H9 (cell line): ENCODE data around the gene S1PR3. TPM values are rescaled to one million over a fixed set of nuclear protein-coding genes. Genes with fewer than 3 reads are reported as not detected.

Experiments
- DNase-seq: peaks from one replicate; pipeline ENCODE4 v3.0.0-alpha.2; 2017
- H2AFZ ChIP-seq: one replicate; pipeline ENCODE4 v1.6.1; 2013; ENCODE audit warnings: mild to moderate bottlenecking, low read length, control low read depth, moderate library complexity
- H2AK5ac ChIP-seq: 2 replicates; pipeline ENCODE4 v1.6.1; 2013; ENCODE audit warnings: low read length, control low read depth, mixed read lengths; ENCODE audit not compliant: insufficient read length
- H2BK120ac ChIP-seq: one replicate; pipeline ENCODE4 v1.6.1; 2013; ENCODE audit warnings: low read depth, mild to moderate bottlenecking, low read length, control low read depth, inconsistent platforms; ENCODE audit not compliant: poor library complexity, severe bottlenecking
- H2BK12ac ChIP-seq: 2 replicates; pipeline ENCODE4 v1.6.1; 2013; ENCODE audit warnings: low read length, control low read depth, mixed read lengths, low read depth; ENCODE audit not compliant: insufficient read length
- H2BK15ac ChIP-seq: 2 replicates; pipeline ENCODE4 v1.6.1; 2013; ENCODE audit warnings: low read depth, low read length, control low read depth
- H2BK20ac ChIP-seq: one replicate; pipeline ENCODE4 v1.6.1; 2013; ENCODE audit warnings: low read depth, mild to moderate bottlenecking, low read length, control low read depth, inconsistent platforms; ENCODE audit not compliant: poor library complexity, severe bottlenecking
- H2BK5ac ChIP-seq: 2 replicates; pipeline ENCODE4 v1.6.1; 2013; ENCODE audit warnings: low read length, control low read depth, mixed read lengths; ENCODE audit not compliant: insufficient read length
- H3K14ac ChIP-seq: 2 replicates; pipeline ENCODE4 v1.6.1; 2013; ENCODE audit warnings: low read length, control low read depth; ENCODE audit not compliant: insufficient read depth
- H3K18ac ChIP-seq: 2 replicates; pipeline ENCODE4 v1.6.1; 2013; ENCODE audit warnings: low read depth, mild to moderate bottlenecking, mixed read lengths, low read length, control low read depth; ENCODE audit not compliant: insufficient read length
- H3K23ac ChIP-seq: 2 replicates; pipeline ENCODE4 v1.6.1; 2013; ENCODE audit warnings: low read length, control low read depth, mixed read lengths, low read depth; ENCODE audit not compliant: insufficient read length
- H3K23me2 ChIP-seq: 2 replicates; pipeline ENCODE4 v1.6.1; 2013; ENCODE audit warnings: low read depth, mild to moderate bottlenecking, mixed read lengths, low read length, control low read depth; ENCODE audit not compliant: insufficient read length, poor library complexity, severe bottlenecking
- H3K27ac ChIP-seq: 2 replicates; pipeline ENCODE4 v1.5.1; 2013; ENCODE audit warnings: low read length, control low read depth, mixed read lengths, low read depth; ENCODE audit not compliant: insufficient read length
- H3K27me3 ChIP-seq: 2 replicates; pipeline ENCODE4 v1.6.1; 2013; ENCODE audit warnings: low read length, control low read depth, inconsistent platforms; ENCODE audit not compliant: insufficient read depth
- H3K4ac ChIP-seq: 2 replicates; pipeline ENCODE4 v1.6.1; 2013; ENCODE audit warnings: low read depth, mild to moderate bottlenecking, control low read depth, inconsistent platforms, low read length, moderate library complexity
- H3K4me1 ChIP-seq: 2 replicates; pipeline ENCODE4 v1.6.1; 2013; ENCODE audit warnings: low read length, control low read depth, inconsistent platforms; ENCODE audit not compliant: insufficient read depth
- H3K4me2 ChIP-seq: 2 replicates; pipeline ENCODE4 v1.6.1; 2013; ENCODE audit warnings: low read length, control low read depth, mixed read lengths; ENCODE audit not compliant: insufficient read length, insufficient read depth
- H3K56ac ChIP-seq: 2 replicates; pipeline ENCODE4 v1.6.1; 2013; ENCODE audit warnings: low read depth, mild to moderate bottlenecking, mixed read lengths, low read length, control low read depth; ENCODE audit not compliant: insufficient read length
- H3K79me1 ChIP-seq: 2 replicates; pipeline ENCODE4 v1.6.1; 2013; ENCODE audit warnings: low read depth, mild to moderate bottlenecking, moderate library complexity, low read length, control low read depth, inconsistent platforms; ENCODE audit not compliant: insufficient read depth, poor library complexity, severe bottlenecking
- H3K79me2 ChIP-seq: 2 replicates; pipeline ENCODE4 v1.6.1; 2013; ENCODE audit warnings: low read length, control low read depth, inconsistent platforms; ENCODE audit not compliant: insufficient read depth
- H3K9ac ChIP-seq: 2 replicates; pipeline ENCODE4 v1.6.1; 2013; ENCODE audit warnings: low read length, control low read depth, mixed read lengths; ENCODE audit not compliant: insufficient read length; ENCODE audit errors: extremely low read depth
- H3K9me3 ChIP-seq: one replicate; pipeline ENCODE4 v1.6.1; 2013; ENCODE audit warnings: low read depth, low read length, inconsistent platforms; ENCODE audit not compliant: control insufficient read depth
- H3T11ph ChIP-seq: one replicate; pipeline ENCODE4 v1.6.1; 2013; ENCODE audit warnings: mild to moderate bottlenecking, low read length, control low read depth, inconsistent platforms
- H4K20me1 ChIP-seq: one replicate; pipeline ENCODE4 v1.6.1; 2013; ENCODE audit not compliant: control insufficient read depth, insufficient read length, insufficient read depth
- H4K5ac ChIP-seq: 2 replicates; pipeline ENCODE4 v1.6.1; 2013; ENCODE audit warnings: low read depth, mild to moderate bottlenecking, mixed read lengths, low read length, control low read depth; ENCODE audit not compliant: insufficient read length
- H4K8ac ChIP-seq: replicated peaks from 2 replicates; pipeline ENCODE4 v1.6.1; 2013; ENCODE audit warnings: low read length, control low read depth, mixed read lengths, low read depth; ENCODE audit not compliant: insufficient read length
- H4K91ac ChIP-seq: 2 replicates; pipeline ENCODE4 v1.6.1; 2013; ENCODE audit warnings: low read depth, mild to moderate bottlenecking, moderate library complexity, mixed read lengths, low read length, control low read depth; ENCODE audit not compliant: insufficient read length
- H3K27ac Mint-ChIP-seq, 3 experiments: 2 replicates in 2 of 3; 3 replicates in 1 of 3; pipeline ENCODE4 v1.8.0; 2020 to 2021; ENCODE audit warnings: mixed read lengths in 3 of 3, mild to moderate bottlenecking in 1 of 3, moderate library complexity in 1 of 3
- H3K27me3 Mint-ChIP-seq: 2 replicates; pipeline ENCODE4 v1.8.0; 2021; ENCODE audit warnings: low read depth, mild to moderate bottlenecking, moderate library complexity, mixed read lengths
- H3K36me3 Mint-ChIP-seq, 3 experiments: 2 replicates in 2 of 3; 3 replicates in 1 of 3; pipeline ENCODE4 v1.8.0; 2020 to 2021; ENCODE audit warnings: low read depth in 3 of 3, mixed read lengths in 3 of 3; ENCODE audit not compliant: insufficient read depth in 1 of 3
- H3K4me1 Mint-ChIP-seq, 2 experiments: 2 replicates each; pipeline ENCODE4 v1.8.0; 2020; ENCODE audit warnings: mixed read lengths in 2 of 2
- H3K4me3 Mint-ChIP-seq, 2 experiments: 2 replicates in 1 of 2; 3 replicates in 1 of 2; pipeline ENCODE4 v1.8.0; 2020 to 2021; ENCODE audit warnings: mild to moderate bottlenecking in 2 of 2, mixed read lengths in 2 of 2, moderate library complexity in 1 of 2
- H3K9me3 Mint-ChIP-seq, 2 experiments: 2 replicates in 1 of 2; 3 replicates in 1 of 2; pipeline ENCODE4 v1.8.0; 2020; ENCODE audit warnings: mild to moderate bottlenecking in 2 of 2, mixed read lengths in 2 of 2, moderate library complexity in 1 of 2
- WGBS: extraction: QIAGEN DNeasy Blood & Tissue Kit; methylation state at CpG from one replicate; pipeline ENCODE4 v1.1.7; 2013; ENCODE audit warnings: missing lambda C conversion rate, low lambda C conversion rate, mixed read lengths; ENCODE audit not compliant: insufficient read length; ENCODE audit errors: extremely low coverage; 5-methylcytosine and 5-hydroxymethylcytosine counted together
- total RNA-seq: library from RNA; stranded (reverse); gene quantifications from 2 replicates; pipeline ENCODE4 v1.2.1, GENCODE V29; 2021
- TF ChIP-seq, protein P1 (sequence below): fragments of 200-600 bp; sonication (generic); conservative IDR thresholded peaks from 3 replicates; pipeline ENCODE4 v1.8.0; 2021; ENCODE audit warnings: antibody characterized with exemption, mild to moderate bottlenecking

Gene S1PR3
- total RNA-seq, 1 experiment from 2014 or later, result 3.3 TPM

DNA sequence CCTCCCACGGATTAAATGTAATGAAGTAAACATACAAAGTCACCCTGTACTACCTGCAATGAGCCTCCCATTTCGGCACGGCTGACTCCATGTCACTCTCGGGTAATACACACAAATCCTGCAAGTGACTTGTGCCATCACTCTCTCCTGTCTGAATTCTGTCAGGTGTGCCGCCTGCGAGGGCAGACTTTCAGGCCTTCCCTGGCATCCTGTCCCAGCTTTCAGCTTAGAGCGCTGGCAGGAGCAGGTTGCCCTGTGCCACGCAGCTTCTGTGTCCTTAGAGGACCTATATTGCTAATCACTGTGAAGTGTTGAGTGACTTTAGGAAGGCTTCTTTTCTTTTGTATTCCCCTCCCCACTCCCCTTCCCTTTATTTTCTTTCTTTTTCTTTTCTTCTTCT is 25.8 kb upstream of the S1PR3 start:
- Mint-ChIP-seq H3K27me3 (peaks cover 5% of the 10 kb centered on the region), H3K4me3 (no peak overlapping the region), H3K9me3 (no peaks in the 10 kb centered on the region), H3K4me1 (peaks cover 13% of the 10 kb centered on the region in 2 experiments), H3K27ac (no peak overlapping the region), H3K36me3 (no peaks in the 10 kb centered on the region)
- no peaks in the 10 kb centered on the region for H3K27me3 ChIP-seq
- no CpG with 5 or more reads among the region's 8 CpGs for WGBS
- H4K91ac ChIP-seq, result no peak overlapping the region
- no peaks in the 10 kb centered on the region for H4K20me1 ChIP-seq
- H3K56ac ChIP-seq, result no peak overlapping the region
- no peak overlapping the region for H4K5ac ChIP-seq
- no peak overlapping the region for H2BK12ac ChIP-seq
- no peak for DNase-seq
- H2BK20ac ChIP-seq, result no peak overlapping the region
- H3K4ac ChIP-seq, result no peak overlapping the region
- H3K9me3 ChIP-seq, result no peaks in the 10 kb centered on the region
- H3K27ac ChIP-seq, result no peak overlapping the region
- no peaks in the 10 kb centered on the region for H3K23me2 ChIP-seq
- no peak overlapping the region for H3K14ac ChIP-seq
- no peaks in the 10 kb centered on the region for H3K79me2 ChIP-seq
- TF ChIP-seq, protein P1, sequence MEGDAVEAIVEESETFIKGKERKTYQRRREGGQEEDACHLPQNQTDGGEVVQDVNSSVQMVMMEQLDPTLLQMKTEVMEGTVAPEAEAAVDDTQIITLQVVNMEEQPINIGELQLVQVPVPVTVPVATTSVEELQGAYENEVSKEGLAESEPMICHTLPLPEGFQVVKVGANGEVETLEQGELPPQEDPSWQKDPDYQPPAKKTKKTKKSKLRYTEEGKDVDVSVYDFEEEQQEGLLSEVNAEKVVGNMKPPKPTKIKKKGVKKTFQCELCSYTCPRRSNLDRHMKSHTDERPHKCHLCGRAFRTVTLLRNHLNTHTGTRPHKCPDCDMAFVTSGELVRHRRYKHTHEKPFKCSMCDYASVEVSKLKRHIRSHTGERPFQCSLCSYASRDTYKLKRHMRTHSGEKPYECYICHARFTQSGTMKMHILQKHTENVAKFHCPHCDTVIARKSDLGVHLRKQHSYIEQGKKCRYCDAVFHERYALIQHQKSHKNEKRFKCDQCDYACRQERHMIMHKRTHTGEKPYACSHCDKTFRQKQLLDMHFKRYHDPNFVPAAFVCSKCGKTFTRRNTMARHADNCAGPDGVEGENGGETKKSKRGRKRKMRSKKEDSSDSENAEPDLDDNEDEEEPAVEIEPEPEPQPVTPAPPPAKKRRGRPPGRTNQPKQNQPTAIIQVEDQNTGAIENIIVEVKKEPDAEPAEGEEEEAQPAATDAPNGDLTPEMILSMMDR, result no peak
- H2BK5ac ChIP-seq, result no peak overlapping the region
- H3K4me1 ChIP-seq, result no peaks in the 10 kb centered on the region
- H3K4me2 ChIP-seq, result no peak overlapping the region
- H3K18ac ChIP-seq, result no peak overlapping the region
- no peak overlapping the region for H2AFZ ChIP-seq
- no peak overlapping the region for H2BK120ac ChIP-seq
- H4K8ac ChIP-seq, result no peak overlapping the region
- H3K9ac ChIP-seq, result no peak overlapping the region
- H2AK5ac ChIP-seq, result no peak overlapping the region
- no peak overlapping the region for H3T11ph ChIP-seq
- no peak overlapping the region for H2BK15ac ChIP-seq
- no peak overlapping the region for H3K23ac ChIP-seq
- H3K79me1 ChIP-seq, result no peaks in the 10 kb centered on the region
